Measurements from ENCODE around the gene NUB1.
A peak's percentile ranks its signal among the peaks of the same experiment; 100 is the strongest.

The NUB1 gene

GRCh38 chr7:151381098-151381347 is 39.4 kb downstream of the NUB1 start:
- Histone ChIP-seq H2AFZ (no peak overlapping the region), H3K9ac (no peak overlapping the region), H3K4me1 (peaks cover 24% of the 10 kb centered on the region), H3K4me2 (ENCODE audit: low read length) (no peak overlapping the region), H3K36me3 (ENCODE audit: control insufficient read depth, insufficient read depth, low read length) (no peaks in the 10 kb centered on the region), H3K79me2 (no peaks in the 10 kb centered on the region), H3K9me3 (ENCODE audit: control insufficient read depth, low read length) (no peaks in the 10 kb centered on the region), H3K4me3 (ENCODE audit: low read depth, low read length) (no peak overlapping the region), H3K27ac (no peak overlapping the region), H3K27me3 (ENCODE audit: control insufficient read depth, insufficient read depth, low read length) (no peaks in the 10 kb centered on the region)
- TF ChIP-seq CTCF (IDR thresholded peaks at IDR 0.05) = no peak

DNA sequence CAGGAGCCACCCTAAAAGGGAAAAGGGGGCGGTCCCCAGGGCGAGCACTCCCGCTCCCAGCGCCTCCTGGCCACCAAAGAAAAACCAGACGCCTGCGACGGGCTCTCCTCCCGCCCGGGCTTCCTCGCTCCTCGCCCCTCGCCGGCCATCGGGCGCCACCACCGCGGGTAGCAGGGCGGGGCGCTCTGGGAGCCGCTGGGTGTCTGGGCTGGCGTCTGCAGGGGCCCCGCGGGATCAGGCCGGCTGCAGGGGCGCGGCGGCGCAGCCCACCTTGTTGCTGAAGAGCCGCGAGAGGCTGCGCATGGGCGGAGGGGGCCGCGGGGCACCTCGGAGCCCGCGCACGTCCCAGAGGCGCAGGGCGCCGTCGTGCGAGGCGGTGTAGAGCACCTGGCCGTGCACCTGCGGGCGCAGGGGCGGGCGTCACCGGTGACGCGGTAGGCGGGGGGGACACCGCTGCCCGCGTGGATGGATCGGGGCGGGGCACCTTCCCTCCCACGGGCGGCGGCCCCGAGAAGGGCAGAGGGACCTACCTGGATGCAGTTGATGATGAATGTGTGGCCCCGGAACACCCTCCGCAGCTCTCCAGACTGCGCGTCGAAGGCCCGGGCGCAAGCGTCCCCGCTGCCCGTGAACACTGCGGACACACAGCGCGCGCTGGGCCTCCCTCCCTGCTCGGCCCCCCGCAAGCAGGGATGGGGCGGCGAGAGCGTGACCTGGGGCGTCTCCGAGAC is 39.9 kb downstream of the NUB1 start:
- Histone ChIP-seq H3K4me3 (ENCODE audit: low read depth, low read length) (no peak overlapping the region), H3K27me3 (ENCODE audit: control insufficient read depth, insufficient read depth, low read length) (no peaks in the 10 kb centered on the region), H3K36me3 (ENCODE audit: control insufficient read depth, insufficient read depth, low read length) (no peaks in the 10 kb centered on the region), H3K4me2 (ENCODE audit: low read length) (no peak overlapping the region), H3K9ac (no peak overlapping the region), H3K4me1 (peaks cover 29% of the 10 kb centered on the region), H3K79me2 (no peaks in the 10 kb centered on the region), H3K27ac (no peak overlapping the region), H3K9me3 (ENCODE audit: control insufficient read depth, low read length) (no peaks in the 10 kb centered on the region), H2AFZ (no peak overlapping the region)
- no peak for TF ChIP-seq CTCF (IDR thresholded peaks at IDR 0.05)

- Histone ChIP-seq H3K27me3 (ENCODE audit: control insufficient read depth, insufficient read depth, low read length) (no peaks in the 10 kb centered on the region), H3K4me1 (peaks cover 37% of the 10 kb centered on the region), H3K79me2 (no peaks in the 10 kb centered on the region), H2AFZ (no peak overlapping the region), H3K36me3 (ENCODE audit: control insufficient read depth, insufficient read depth, low read length) (no peaks in the 10 kb centered on the region), H3K4me3 (ENCODE audit: low read depth, low read length) (no peak overlapping the region), H3K9ac (no peak overlapping the region), H3K9me3 (ENCODE audit: control insufficient read depth, low read length) (no peaks in the 10 kb centered on the region), H3K4me2 (ENCODE audit: low read length) (no peak overlapping the region), H3K27ac (no peak overlapping the region)
- TF ChIP-seq CTCF (IDR thresholded peaks at IDR 0.05) = no peak
Measured at GRCh38 chr7:151382079-151382885, 40.7 kb downstream of the NUB1 start.

- peak overlapping the region; percentile 32 for H3K4me2 ChIP-seq (ENCODE audit: low read length)
- no peaks in the 10 kb centered on the region for H3K36me3 ChIP-seq (ENCODE audit: control insufficient read depth, insufficient read depth, low read length)
Measured at GRCh38 chr7:151383638-151384351, 42.2 kb downstream of the NUB1 start.

More at GRCh38 chr7:151383638-151384351, 42.2 kb downstream of the NUB1 start:
- Histone ChIP-seq H2AFZ (no peak overlapping the region), H3K9me3 (ENCODE audit: control insufficient read depth, low read length) (no peaks in the 10 kb centered on the region), H3K27me3 (ENCODE audit: control insufficient read depth, insufficient read depth, low read length) (no peaks in the 10 kb centered on the region), H3K9ac (no peak overlapping the region), H3K4me1 (peaks cover 41% of the 10 kb centered on the region), H3K4me3 (ENCODE audit: low read depth, low read length) (no peak overlapping the region), H3K27ac (peak overlapping the region; percentile 57), H3K79me2 (no peaks in the 10 kb centered on the region)
- TF ChIP-seq CTCF (IDR thresholded peaks at IDR 0.05) = no peak

Measured in parathyroid adenoma (tissue), 2 donors.